HEK293T (cell line): Measurements from ENCODE around the gene UGT3A2.

Source experiments
- ARNT ChIP-seq: fragments of 450-650 bp; IDR thresholded peaks from 2 replicates; pipeline ENCODE4 v1.6.1; 2017; ENCODE audit warnings: mild to moderate bottlenecking
- BHLHE40 ChIP-seq: fragments of 450-650 bp; IDR thresholded peaks from 2 replicates; pipeline ENCODE4 v1.6.1; 2016; ENCODE audit warnings: mild to moderate bottlenecking, moderate library complexity, borderline replicate concordance
- ELF4 ChIP-seq: fragments of 450-650 bp; IDR thresholded peaks from 2 replicates; pipeline ENCODE4 v1.6.1; 2017; ENCODE audit warnings: antibody characterized with exemption
- HDGF ChIP-seq: fragments of 450-650 bp; IDR thresholded peaks from 2 replicates; pipeline ENCODE4 v1.6.1; 2017; ENCODE audit warnings: antibody characterized with exemption, borderline replicate concordance
- L3MBTL2 ChIP-seq: fragments of 450-650 bp; conservative IDR thresholded peaks from 2 replicates; pipeline ENCODE4 v1.6.1; 2016; ENCODE audit warnings: mild to moderate bottlenecking
- LEF1 ChIP-seq: fragments of 450-650 bp; IDR thresholded peaks from 2 replicates; pipeline ENCODE4 v1.6.1; 2017; ENCODE audit warnings: mild to moderate bottlenecking, borderline replicate concordance
- NFRKB ChIP-seq: fragments of 450-650 bp; IDR thresholded peaks from 2 replicates; pipeline ENCODE4 v1.6.1; 2016; ENCODE audit warnings: mild to moderate bottlenecking, moderate library complexity
- PKNOX1 ChIP-seq: fragments of 450-650 bp; IDR thresholded peaks from 2 replicates; pipeline ENCODE4 v1.6.1; 2016
- SP1 ChIP-seq: fragments of 450-650 bp; IDR thresholded peaks from 2 replicates; pipeline ENCODE4 v1.6.1; 2017
- SUZ12 ChIP-seq: fragments of 450-650 bp; IDR thresholded peaks from 2 replicates; pipeline ENCODE4 v1.6.1; 2016; ENCODE audit warnings: mild to moderate bottlenecking
- TARDBP ChIP-seq: fragments of 450-650 bp; IDR thresholded peaks from 2 replicates; pipeline ENCODE4 v1.6.1; 2016
- ZNF384 ChIP-seq: fragments of 450-650 bp; IDR thresholded peaks from 2 replicates; pipeline ENCODE4 v1.6.1; 2016

GRCh38 chr5:36066540-36067210, at the start of gene UGT3A2:
- TF ChIP-seq LEF1 (no peak), TARDBP (no peak), ELF4 (no peak), SUZ12 (no peak), ZNF384 (no peak), ARNT (no peak), L3MBTL2 (peak; percentile 40; the same call in 1 of the 2 replicates), SP1 (no peak), BHLHE40 (no peak), PKNOX1 (no peak), HDGF (no peak), NFRKB (no peak)
